Epithelial cell of proximal tubule (primary cell): Measurements from ENCODE around the gene ITPR1. TPM values are rescaled to one million over a fixed set of nuclear protein-coding genes. Genes with fewer than 3 reads are reported as not detected.

Source experiments
- DNase-seq: peaks from one replicate; pipeline ENCODE4 v3.0.0-alpha.2; 2011; ENCODE audit warnings: low read depth
- H3K4me3 ChIP-seq: 2 replicates; pipeline ENCODE4 v1.5.1; 2011; ENCODE audit warnings: low read depth, mild to moderate bottlenecking, low read length
- CTCF ChIP-seq: conservative IDR thresholded peaks from 2 replicates; pipeline ENCODE4 v1.5.1; 2012; ENCODE audit warnings: low read depth, mild to moderate bottlenecking, low read length
- total RNA-seq: library from RNA; depleted of rRNA; stranded (reverse); fragments of >200 nt; gene quantifications from 2 replicates; pipeline ENCODE4 v1.2.3, GENCODE V29; 2015

Gene ITPR1
- total RNA-seq, 1 donor from 2014 or later, result 4.6 TPM

GRCh38 chr3:4813909-4814304 is 320.8 kb downstream of the ITPR1 start:
- TF ChIP-seq CTCF, result no peak

GRCh38 chr3:4814305-4814903 is 321.3 kb downstream of the ITPR1 start:
- DNase-seq, result no peak
- no peak for TF ChIP-seq CTCF
- no peak overlapping the region for H3K4me3 ChIP-seq

More at GRCh38 chr3:4813909-4814304, 320.8 kb downstream of the ITPR1 start:
- no peak overlapping the region for H3K4me3 ChIP-seq
- no peak for DNase-seq

GRCh38 chr3:4814904-4815574 is 321.9 kb downstream of the ITPR1 start:
- no peak for TF ChIP-seq CTCF
- no peak for DNase-seq
- H3K4me3 ChIP-seq, result no peak overlapping the region

GRCh38 chr3:4816306-4816705 is 323.2 kb downstream of the ITPR1 start:
- TF ChIP-seq CTCF, result no peak
- DNase-seq, result no peak
- no peak overlapping the region for H3K4me3 ChIP-seq

- no peak for DNase-seq
- H3K4me3 ChIP-seq, result no peak overlapping the region
- no peak for TF ChIP-seq CTCF
These were observed 323.6 kb downstream of the ITPR1 start for GRCh38 chr3:4816718-4817117.

GRCh38 chr3:4817128-4817527 is 324.0 kb downstream of the ITPR1 start:
- TF ChIP-seq CTCF, result no peak
- no peak for DNase-seq
- H3K4me3 ChIP-seq, result no peak overlapping the region

GRCh38 chr3:4818164-4818563 is 325.0 kb downstream of the ITPR1 start:
- TF ChIP-seq CTCF, result no peak
- DNase-seq, result no peak
- H3K4me3 ChIP-seq, result no peak overlapping the region
